Astrocyte (in vitro differentiated cells and primary cell): ENCODE results near the gene ST6GALNAC4. TPM values are rescaled to one million over a fixed set of nuclear protein-coding genes. Genes with fewer than 3 reads are reported as not detected.

ENCODE experiments used
- DNase-seq: peaks from one replicate; pipeline ENCODE4 v3.0.0-alpha.2; 2010; ENCODE audit warnings: low read depth
- FAIRE-seq: peaks from 2 replicates; lab custom pipeline; 2011; peaks lifted over from hg19 to GRCh38; lab: Jason Lieb, UNC
- H2AFZ ChIP-seq: 2 replicates; pipeline ENCODE4 v1.6.0; 2012; ENCODE audit warnings: low read depth, low read length, inconsistent platforms
- H3K27ac ChIP-seq: 2 replicates; pipeline ENCODE4 v1.5.1; 2011; ENCODE audit warnings: low read depth, low read length, inconsistent platforms
- H3K27me3 ChIP-seq: 2 replicates; pipeline ENCODE4 v1.6.0; 2011; ENCODE audit warnings: low read length, inconsistent platforms; ENCODE audit not compliant: insufficient read depth
- H3K36me3 ChIP-seq: 2 replicates; pipeline ENCODE4 v1.5.1; 2011; ENCODE audit warnings: low read length, inconsistent platforms; ENCODE audit not compliant: insufficient read depth
- H3K4me1 ChIP-seq: 2 replicates; pipeline ENCODE4 v1.5.1; 2011; ENCODE audit warnings: low read length, inconsistent platforms; ENCODE audit not compliant: insufficient read depth
- H3K4me2 ChIP-seq: 2 replicates; pipeline ENCODE4 v1.6.0; 2012; ENCODE audit warnings: low read length, inconsistent platforms
- H3K4me3 ChIP-seq: 2 replicates; pipeline ENCODE4 v1.5.1; 2011; ENCODE audit warnings: low read depth, mild to moderate bottlenecking, low read length, inconsistent platforms; ENCODE audit not compliant: insufficient read depth
- H3K79me2 ChIP-seq: 2 replicates; pipeline ENCODE4 v1.6.0; 2012; ENCODE audit warnings: mild to moderate bottlenecking, low read length, inconsistent platforms; ENCODE audit not compliant: insufficient read depth
- H3K9ac ChIP-seq: 2 replicates; pipeline ENCODE4 v1.6.0; 2012; ENCODE audit warnings: mild to moderate bottlenecking, low read length, inconsistent platforms
- H3K9me3 ChIP-seq: 2 replicates; pipeline ENCODE4 v1.5.1; 2012; ENCODE audit warnings: low read depth, mild to moderate bottlenecking, low read length, inconsistent platforms; ENCODE audit not compliant: insufficient read depth
- H4K20me1 ChIP-seq: 2 replicates; pipeline ENCODE4 v1.6.0; 2012; ENCODE audit warnings: low read length, inconsistent platforms; ENCODE audit not compliant: insufficient read depth
- H3K27ac Mint-ChIP-seq: one replicate; pipeline ENCODE4 v1.8.0; 2021; ENCODE audit warnings: mild to moderate bottlenecking, mixed read lengths; ENCODE audit not compliant: unreplicated experiment
- H3K27me3 Mint-ChIP-seq: one replicate; pipeline ENCODE4 v1.8.0; 2021; ENCODE audit warnings: low read depth, mixed read lengths; ENCODE audit not compliant: unreplicated experiment
- H3K36me3 Mint-ChIP-seq: one replicate; pipeline ENCODE4 v1.8.0; 2021; ENCODE audit warnings: low read depth, mixed read lengths; ENCODE audit not compliant: unreplicated experiment
- H3K4me1 Mint-ChIP-seq: one replicate; pipeline ENCODE4 v1.8.0; 2021; ENCODE audit warnings: low read depth, mixed read lengths; ENCODE audit not compliant: unreplicated experiment
- H3K4me3 Mint-ChIP-seq: one replicate; pipeline ENCODE4 v1.8.0; 2021; ENCODE audit warnings: mild to moderate bottlenecking, moderate library complexity, mixed read lengths; ENCODE audit not compliant: unreplicated experiment
- H3K9me3 Mint-ChIP-seq: one replicate; pipeline ENCODE4 v1.8.0; 2021; ENCODE audit warnings: mild to moderate bottlenecking, mixed read lengths; ENCODE audit not compliant: unreplicated experiment
- EZH2 ChIP-seq: IDR thresholded peaks from 2 replicates; pipeline ENCODE4 v1.6.1; 2012; ENCODE audit warnings: mild to moderate bottlenecking, low read length, inconsistent platforms; ENCODE audit not compliant: insufficient read depth
- total RNA-seq: library from RNA; stranded (reverse); gene quantifications from 2 replicates; pipeline ENCODE4 v1.2.1, GENCODE V29; 2021
- TF ChIP-seq, protein P1 (sequence below): IDR thresholded peaks from 2 replicates; pipeline ENCODE4 v1.5.1; 2011; ENCODE audit warnings: low read depth, mild to moderate bottlenecking, inconsistent platforms, low read length, moderate library complexity; ENCODE audit not compliant: insufficient read depth

ST6GALNAC4 gene
- total RNA-seq, 1 donor from 2014 or later: 14.5 TPM

DNA sequence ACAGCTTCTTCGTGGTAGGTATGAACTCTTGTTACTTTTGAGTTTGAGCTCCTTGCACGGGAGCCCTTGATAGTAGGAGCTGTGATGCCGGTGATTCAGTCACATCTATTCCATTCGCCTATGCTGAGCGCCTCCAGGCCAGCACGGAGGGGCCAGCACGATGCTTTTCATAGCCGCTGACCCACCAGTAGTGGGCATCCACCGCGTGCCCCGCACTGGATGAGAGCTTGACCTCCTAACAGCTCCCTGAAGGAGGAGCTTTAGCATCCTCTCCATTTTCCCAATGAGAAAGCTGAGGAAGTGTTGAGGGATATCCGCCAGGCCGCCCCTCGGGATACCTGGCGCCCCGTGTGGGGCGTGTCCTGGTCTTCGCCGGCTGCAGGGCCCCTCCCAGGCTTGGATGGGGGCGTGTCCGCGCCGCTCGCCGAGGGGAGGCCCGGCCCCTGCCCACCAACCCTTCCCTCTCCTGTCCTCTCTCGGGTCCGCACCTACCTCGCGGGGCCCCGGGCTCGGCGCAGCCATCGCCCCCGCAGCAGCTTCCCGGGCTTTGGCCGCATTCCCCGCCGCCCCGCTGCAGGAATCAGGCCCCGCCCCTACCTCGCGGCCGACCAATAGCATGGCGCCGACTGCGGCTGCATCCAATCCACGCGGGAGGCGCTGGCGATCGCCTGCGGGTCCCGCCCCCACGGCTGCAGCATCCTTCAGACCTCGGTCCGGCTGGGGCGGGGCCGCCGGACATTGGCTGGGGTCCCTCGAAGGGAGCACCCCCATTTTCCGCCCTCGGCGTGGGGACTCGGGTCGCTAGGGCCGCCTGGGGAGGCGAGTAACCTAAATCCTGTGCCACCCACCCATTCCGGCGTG is 13.6 kb upstream of the ST6GALNAC4 start, which contains the start of gene PIP5KL1:
TSS of gene PIP5KL1 (minus strand) at position 547 of the 861 bp plus-strand sequence. CDS start at position 522, 25 bp downstream.
- TF ChIP-seq, protein P1, sequence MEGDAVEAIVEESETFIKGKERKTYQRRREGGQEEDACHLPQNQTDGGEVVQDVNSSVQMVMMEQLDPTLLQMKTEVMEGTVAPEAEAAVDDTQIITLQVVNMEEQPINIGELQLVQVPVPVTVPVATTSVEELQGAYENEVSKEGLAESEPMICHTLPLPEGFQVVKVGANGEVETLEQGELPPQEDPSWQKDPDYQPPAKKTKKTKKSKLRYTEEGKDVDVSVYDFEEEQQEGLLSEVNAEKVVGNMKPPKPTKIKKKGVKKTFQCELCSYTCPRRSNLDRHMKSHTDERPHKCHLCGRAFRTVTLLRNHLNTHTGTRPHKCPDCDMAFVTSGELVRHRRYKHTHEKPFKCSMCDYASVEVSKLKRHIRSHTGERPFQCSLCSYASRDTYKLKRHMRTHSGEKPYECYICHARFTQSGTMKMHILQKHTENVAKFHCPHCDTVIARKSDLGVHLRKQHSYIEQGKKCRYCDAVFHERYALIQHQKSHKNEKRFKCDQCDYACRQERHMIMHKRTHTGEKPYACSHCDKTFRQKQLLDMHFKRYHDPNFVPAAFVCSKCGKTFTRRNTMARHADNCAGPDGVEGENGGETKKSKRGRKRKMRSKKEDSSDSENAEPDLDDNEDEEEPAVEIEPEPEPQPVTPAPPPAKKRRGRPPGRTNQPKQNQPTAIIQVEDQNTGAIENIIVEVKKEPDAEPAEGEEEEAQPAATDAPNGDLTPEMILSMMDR: no peak
- TF ChIP-seq EZH2: no peak
- H3K36me3 Mint-ChIP-seq: peaks cover 8% of the 10 kb centered on the region
- peak within 1 kb of the TSS; percentile 89 for H3K4me2 ChIP-seq
- H3K27me3 Mint-ChIP-seq: peaks cover 18% of the 10 kb centered on the region
- H3K9me3 ChIP-seq: no peaks in the 10 kb centered on the region
- peak within 1 kb of the TSS; percentile 78 for H3K9ac ChIP-seq
- H4K20me1 ChIP-seq: peaks cover 31% of the 10 kb centered on the region
- H2AFZ ChIP-seq: peak within 1 kb of the TSS; percentile 71
- H3K4me1 ChIP-seq: peaks cover 36% of the 10 kb centered on the region
- H3K27ac ChIP-seq: peak within 1 kb of the TSS; percentile 86
- H3K9me3 Mint-ChIP-seq: no peaks in the 10 kb centered on the region
- H3K4me1 Mint-ChIP-seq: peaks cover 7% of the 10 kb centered on the region
- peak within 1 kb of the TSS; percentile 77 for H3K4me3 Mint-ChIP-seq
- peak; percentile 59 for DNase-seq
- peaks cover 18% of the 10 kb centered on the region for H3K79me2 ChIP-seq
- peak within 1 kb of the TSS; percentile 88 for H3K27ac Mint-ChIP-seq
- H3K4me3 ChIP-seq: peak within 1 kb of the TSS; percentile 59
- H3K27me3 ChIP-seq: no peaks in the 10 kb centered on the region
- no peak for FAIRE-seq
- H3K36me3 ChIP-seq: no peaks in the 10 kb centered on the region

DNA sequence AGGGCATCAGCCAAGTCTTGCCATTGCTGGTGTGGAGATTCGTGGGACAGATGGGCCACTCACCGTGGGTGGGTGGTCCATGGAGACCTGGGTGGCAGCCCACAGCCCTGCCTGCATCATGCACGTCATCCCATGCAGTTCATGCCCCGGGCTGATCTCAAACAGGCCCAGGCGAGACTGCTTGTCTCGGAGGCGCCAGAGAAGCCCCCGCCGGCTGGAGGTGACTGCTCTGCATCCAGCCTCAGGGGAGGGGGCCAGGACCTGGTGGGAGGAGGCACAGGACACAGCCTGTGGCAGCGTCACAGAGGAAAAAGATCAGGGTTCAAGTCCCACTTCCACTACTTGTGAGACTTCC is 12.8 kb upstream of the ST6GALNAC4 start:
- H2AFZ ChIP-seq: no peak overlapping the region
- TF ChIP-seq, protein P1: no peak
- TF ChIP-seq EZH2: no peak
- no peaks in the 10 kb centered on the region for H3K9me3 ChIP-seq
- peaks cover 36% of the 10 kb centered on the region for H3K4me1 ChIP-seq
- no peaks in the 10 kb centered on the region for H3K27me3 ChIP-seq
- no peak overlapping the region for H3K9ac ChIP-seq
- peaks cover 7% of the 10 kb centered on the region for H3K4me1 Mint-ChIP-seq
- peaks cover 22% of the 10 kb centered on the region for H4K20me1 ChIP-seq
- no peaks in the 10 kb centered on the region for H3K9me3 Mint-ChIP-seq
- no peaks in the 10 kb centered on the region for H3K36me3 ChIP-seq
- peak overlapping the region; percentile 35 for H3K4me3 Mint-ChIP-seq
- no peak overlapping the region for H3K4me3 ChIP-seq
- H3K36me3 Mint-ChIP-seq: peaks cover 6% of the 10 kb centered on the region
- no peak for FAIRE-seq
- no peak for DNase-seq
- no peak overlapping the region for H3K27ac Mint-ChIP-seq
- H3K79me2 ChIP-seq: peaks cover 9% of the 10 kb centered on the region
- peaks cover 24% of the 10 kb centered on the region for H3K27me3 Mint-ChIP-seq
- H3K4me2 ChIP-seq: peak overlapping the region; percentile 89
- no peak overlapping the region for H3K27ac ChIP-seq
